GM18858 (cell line): ENCODE data around the gene LRP1B.

Experiments used
- ATAC-seq: cut with Tn5 transposase; IDR thresholded peaks from one replicate; pipeline ENCODE4 v1.9.1; 2021; ENCODE audit not compliant: unreplicated experiment

LRP1B gene

GRCh38 chr2:142042536-142043199, 88.1 kb downstream of the LRP1B start:
- ATAC-seq, result no peak

- ATAC-seq, result no peak
These were observed 88.8 kb downstream of the LRP1B start for GRCh38 chr2:142041996-142042395.

- no peak for ATAC-seq
These were observed 89.7 kb downstream of the LRP1B start for GRCh38 chr2:142041105-142041504.

GRCh38 chr2:142040556-142040955, 90.3 kb downstream of the LRP1B start:
- ATAC-seq, result no peak

- ATAC-seq, result no peak
These were observed 92.0 kb downstream of the LRP1B start for GRCh38 chr2:142038826-142039225.

- no peak for ATAC-seq
These were observed 93.1 kb downstream of the LRP1B start for GRCh38 chr2:142037744-142038143.

- no peak for ATAC-seq
These were observed 93.8 kb downstream of the LRP1B start for GRCh38 chr2:142037066-142037465.

- no peak for ATAC-seq
These were observed 97.4 kb downstream of the LRP1B start for GRCh38 chr2:142033393-142033792.

GRCh38 chr2:142031656-142032055, 99.2 kb downstream of the LRP1B start:
- ATAC-seq, result no peak

- no peak for ATAC-seq
These were observed 100.1 kb downstream of the LRP1B start for GRCh38 chr2:142030735-142031134.

- no peak for ATAC-seq
These were observed 100.8 kb downstream of the LRP1B start for GRCh38 chr2:142029974-142030373.

- ATAC-seq, result no peak
These were observed 105.4 kb downstream of the LRP1B start for GRCh38 chr2:142025394-142025793.

- ATAC-seq, result no peak
These were observed 110.4 kb downstream of the LRP1B start for GRCh38 chr2:142020368-142020767.

- no peak for ATAC-seq
These were observed 116.3 kb downstream of the LRP1B start for GRCh38 chr2:142014536-142014935.

GRCh38 chr2:142012797-142013196, 118.0 kb downstream of the LRP1B start:
- ATAC-seq, result no peak

- no peak for ATAC-seq
These were observed 120.1 kb downstream of the LRP1B start for GRCh38 chr2:142010477-142011270.

- ATAC-seq, result no peak
These were observed 122.6 kb downstream of the LRP1B start for GRCh38 chr2:142008135-142008744.

- no peak for ATAC-seq
These were observed 136.8 kb downstream of the LRP1B start for GRCh38 chr2:141994066-141994465.

GRCh38 chr2:141992695-141993094, 138.1 kb downstream of the LRP1B start:
- no peak for ATAC-seq

GRCh38 chr2:141968433-141968832, 162.4 kb downstream of the LRP1B start:
- no peak for ATAC-seq

- no peak for ATAC-seq
These were observed 162.8 kb downstream of the LRP1B start for GRCh38 chr2:141967980-141968379.

- ATAC-seq, result no peak
These were observed 163.3 kb downstream of the LRP1B start for GRCh38 chr2:141967503-141967902.
